H9 (cell line): ENCODE measurements around the gene GLRA3. TPM values are rescaled to one million over a fixed set of nuclear protein-coding genes. Genes with fewer than 3 reads are reported as not detected.

ENCODE experiments used
- DNase-seq: peaks from one replicate; pipeline ENCODE4 v3.0.0-alpha.2; 2017
- H2AFZ ChIP-seq: one replicate; pipeline ENCODE4 v1.6.1; 2013; ENCODE audit warnings: mild to moderate bottlenecking, low read length, control low read depth, moderate library complexity
- H2AK5ac ChIP-seq: 2 replicates; pipeline ENCODE4 v1.6.1; 2013; ENCODE audit warnings: low read length, control low read depth, mixed read lengths; ENCODE audit not compliant: insufficient read length
- H2BK120ac ChIP-seq: one replicate; pipeline ENCODE4 v1.6.1; 2013; ENCODE audit warnings: low read depth, mild to moderate bottlenecking, low read length, control low read depth, inconsistent platforms; ENCODE audit not compliant: poor library complexity, severe bottlenecking
- H2BK12ac ChIP-seq: 2 replicates; pipeline ENCODE4 v1.6.1; 2013; ENCODE audit warnings: low read length, control low read depth, mixed read lengths, low read depth; ENCODE audit not compliant: insufficient read length
- H2BK15ac ChIP-seq: 2 replicates; pipeline ENCODE4 v1.6.1; 2013; ENCODE audit warnings: low read depth, low read length, control low read depth
- H2BK20ac ChIP-seq: one replicate; pipeline ENCODE4 v1.6.1; 2013; ENCODE audit warnings: low read depth, mild to moderate bottlenecking, low read length, control low read depth, inconsistent platforms; ENCODE audit not compliant: poor library complexity, severe bottlenecking
- H2BK5ac ChIP-seq: 2 replicates; pipeline ENCODE4 v1.6.1; 2013; ENCODE audit warnings: low read length, control low read depth, mixed read lengths; ENCODE audit not compliant: insufficient read length
- H3K14ac ChIP-seq: 2 replicates; pipeline ENCODE4 v1.6.1; 2013; ENCODE audit warnings: low read length, control low read depth; ENCODE audit not compliant: insufficient read depth
- H3K18ac ChIP-seq: 2 replicates; pipeline ENCODE4 v1.6.1; 2013; ENCODE audit warnings: low read depth, mild to moderate bottlenecking, mixed read lengths, low read length, control low read depth; ENCODE audit not compliant: insufficient read length
- H3K23ac ChIP-seq: 2 replicates; pipeline ENCODE4 v1.6.1; 2013; ENCODE audit warnings: low read length, control low read depth, mixed read lengths, low read depth; ENCODE audit not compliant: insufficient read length
- H3K23me2 ChIP-seq: 2 replicates; pipeline ENCODE4 v1.6.1; 2013; ENCODE audit warnings: low read depth, mild to moderate bottlenecking, mixed read lengths, low read length, control low read depth; ENCODE audit not compliant: insufficient read length, poor library complexity, severe bottlenecking
- H3K27ac ChIP-seq: 2 replicates; pipeline ENCODE4 v1.5.1; 2013; ENCODE audit warnings: low read length, control low read depth, mixed read lengths, low read depth; ENCODE audit not compliant: insufficient read length
- H3K27me3 ChIP-seq: 2 replicates; pipeline ENCODE4 v1.6.1; 2013; ENCODE audit warnings: low read length, control low read depth, inconsistent platforms; ENCODE audit not compliant: insufficient read depth
- H3K4ac ChIP-seq: 2 replicates; pipeline ENCODE4 v1.6.1; 2013; ENCODE audit warnings: low read depth, mild to moderate bottlenecking, control low read depth, inconsistent platforms, low read length, moderate library complexity
- H3K4me1 ChIP-seq: 2 replicates; pipeline ENCODE4 v1.6.1; 2013; ENCODE audit warnings: low read length, control low read depth, inconsistent platforms; ENCODE audit not compliant: insufficient read depth
- H3K4me2 ChIP-seq: 2 replicates; pipeline ENCODE4 v1.6.1; 2013; ENCODE audit warnings: low read length, control low read depth, mixed read lengths; ENCODE audit not compliant: insufficient read length, insufficient read depth
- H3K56ac ChIP-seq: 2 replicates; pipeline ENCODE4 v1.6.1; 2013; ENCODE audit warnings: low read depth, mild to moderate bottlenecking, mixed read lengths, low read length, control low read depth; ENCODE audit not compliant: insufficient read length
- H3K79me1 ChIP-seq: 2 replicates; pipeline ENCODE4 v1.6.1; 2013; ENCODE audit warnings: low read depth, mild to moderate bottlenecking, moderate library complexity, low read length, control low read depth, inconsistent platforms; ENCODE audit not compliant: insufficient read depth, poor library complexity, severe bottlenecking
- H3K79me2 ChIP-seq: 2 replicates; pipeline ENCODE4 v1.6.1; 2013; ENCODE audit warnings: low read length, control low read depth, inconsistent platforms; ENCODE audit not compliant: insufficient read depth
- H3K9ac ChIP-seq: 2 replicates; pipeline ENCODE4 v1.6.1; 2013; ENCODE audit warnings: low read length, control low read depth, mixed read lengths; ENCODE audit not compliant: insufficient read length; ENCODE audit errors: extremely low read depth
- H3K9me3 ChIP-seq: one replicate; pipeline ENCODE4 v1.6.1; 2013; ENCODE audit warnings: low read depth, low read length, inconsistent platforms; ENCODE audit not compliant: control insufficient read depth
- H3T11ph ChIP-seq: one replicate; pipeline ENCODE4 v1.6.1; 2013; ENCODE audit warnings: mild to moderate bottlenecking, low read length, control low read depth, inconsistent platforms
- H4K20me1 ChIP-seq: one replicate; pipeline ENCODE4 v1.6.1; 2013; ENCODE audit not compliant: control insufficient read depth, insufficient read length, insufficient read depth
- H4K5ac ChIP-seq: 2 replicates; pipeline ENCODE4 v1.6.1; 2013; ENCODE audit warnings: low read depth, mild to moderate bottlenecking, mixed read lengths, low read length, control low read depth; ENCODE audit not compliant: insufficient read length
- H4K8ac ChIP-seq: replicated peaks from 2 replicates; pipeline ENCODE4 v1.6.1; 2013; ENCODE audit warnings: low read length, control low read depth, mixed read lengths, low read depth; ENCODE audit not compliant: insufficient read length
- H4K91ac ChIP-seq: 2 replicates; pipeline ENCODE4 v1.6.1; 2013; ENCODE audit warnings: low read depth, mild to moderate bottlenecking, moderate library complexity, mixed read lengths, low read length, control low read depth; ENCODE audit not compliant: insufficient read length
- H3K27ac Mint-ChIP-seq, 3 experiments: 2 replicates in 2 of 3; 3 replicates in 1 of 3; pipeline ENCODE4 v1.8.0; 2020 to 2021; ENCODE audit warnings: mixed read lengths in 3 of 3, mild to moderate bottlenecking in 1 of 3, moderate library complexity in 1 of 3
- H3K27me3 Mint-ChIP-seq: 2 replicates; pipeline ENCODE4 v1.8.0; 2021; ENCODE audit warnings: low read depth, mild to moderate bottlenecking, moderate library complexity, mixed read lengths
- H3K36me3 Mint-ChIP-seq, 3 experiments: 2 replicates in 2 of 3; 3 replicates in 1 of 3; pipeline ENCODE4 v1.8.0; 2020 to 2021; ENCODE audit warnings: low read depth in 3 of 3, mixed read lengths in 3 of 3; ENCODE audit not compliant: insufficient read depth in 1 of 3
- H3K4me1 Mint-ChIP-seq, 2 experiments: 2 replicates each; pipeline ENCODE4 v1.8.0; 2020; ENCODE audit warnings: mixed read lengths in 2 of 2
- H3K4me3 Mint-ChIP-seq, 2 experiments: 2 replicates in 1 of 2; 3 replicates in 1 of 2; pipeline ENCODE4 v1.8.0; 2020 to 2021; ENCODE audit warnings: mild to moderate bottlenecking in 2 of 2, mixed read lengths in 2 of 2, moderate library complexity in 1 of 2
- H3K9me3 Mint-ChIP-seq, 2 experiments: 2 replicates in 1 of 2; 3 replicates in 1 of 2; pipeline ENCODE4 v1.8.0; 2020; ENCODE audit warnings: mild to moderate bottlenecking in 2 of 2, mixed read lengths in 2 of 2, moderate library complexity in 1 of 2
- CTCF ChIP-seq: fragments of 200-600 bp; sonication (generic); conservative IDR thresholded peaks from 3 replicates; pipeline ENCODE4 v1.8.0; 2021; ENCODE audit warnings: antibody characterized with exemption, mild to moderate bottlenecking
- WGBS: extraction: QIAGEN DNeasy Blood & Tissue Kit; methylation state at CpG from one replicate; pipeline ENCODE4 v1.1.7; 2013; ENCODE audit warnings: missing lambda C conversion rate, low lambda C conversion rate, mixed read lengths; ENCODE audit not compliant: insufficient read length; ENCODE audit errors: extremely low coverage; 5-methylcytosine and 5-hydroxymethylcytosine counted together
- total RNA-seq: library from RNA; stranded (reverse); gene quantifications from 2 replicates; pipeline ENCODE4 v1.2.1, GENCODE V29; 2021

GLRA3 gene
- total RNA-seq, 1 experiment from 2014 or later: 0.09 TPM

GRCh38 chr4:174674305-174674840, 154.7 kb downstream of the GLRA3 start:
- TF ChIP-seq CTCF: no peak
- no CpG with 5 or more reads among the region's 1 CpG for WGBS
- no peak overlapping the region for H3K9ac ChIP-seq
- Mint-ChIP-seq H3K4me1 (peaks cover 7 to 11% of the 10 kb centered on the region in 2 experiments), H3K27me3 (no peaks in the 10 kb centered on the region), H3K27ac (no peak overlapping the region), H3K9me3 (no peaks in the 10 kb centered on the region), H3K4me3 (no peak overlapping the region), H3K36me3 (no peaks in the 10 kb centered on the region)
- no peak overlapping the region for H2BK120ac ChIP-seq
- no peak overlapping the region for H3K18ac ChIP-seq
- no peaks in the 10 kb centered on the region; the same call in 1 of the 2 replicates for H3K4me1 ChIP-seq
- H3K9me3 ChIP-seq: no peaks in the 10 kb centered on the region
- H4K8ac ChIP-seq: no peak overlapping the region
- H4K91ac ChIP-seq: no peak overlapping the region
- H3K79me1 ChIP-seq: no peaks in the 10 kb centered on the region
- H4K20me1 ChIP-seq: no peaks in the 10 kb centered on the region
- no peak overlapping the region for H2BK12ac ChIP-seq
- no peak overlapping the region for H3K56ac ChIP-seq
- H3K4ac ChIP-seq: no peak overlapping the region
- H2BK15ac ChIP-seq: no peak overlapping the region
- no peaks in the 10 kb centered on the region for H3K79me2 ChIP-seq
- no peak for DNase-seq
- H3K27me3 ChIP-seq: no peaks in the 10 kb centered on the region
- H4K5ac ChIP-seq: no peak overlapping the region
- no peak overlapping the region for H3K4me2 ChIP-seq
- no peak overlapping the region for H2BK20ac ChIP-seq
- no peak overlapping the region for H3K27ac ChIP-seq
- H2AK5ac ChIP-seq: no peak overlapping the region
- H3T11ph ChIP-seq: no peak overlapping the region
- H2AFZ ChIP-seq: no peak overlapping the region
- H3K23me2 ChIP-seq: no peaks in the 10 kb centered on the region
- H3K23ac ChIP-seq: no peak overlapping the region
- no peak overlapping the region for H2BK5ac ChIP-seq
- H3K14ac ChIP-seq: no peak overlapping the region
